Mucosa of stomach (tissue), 1 donor: ENCODE results near the gene HTRA3.

ENCODE experiments used
- H3K27me3 ChIP-seq: one replicate; pipeline ENCODE4 v1.7.0; 2013; ENCODE audit warnings: mild to moderate bottlenecking, low read length; ENCODE audit not compliant: control insufficient read depth, insufficient read depth
- H3K36me3 ChIP-seq: one replicate; pipeline ENCODE4 v1.7.0; 2013; ENCODE audit warnings: low read length; ENCODE audit not compliant: control insufficient read depth, insufficient read depth
- H3K4me1 ChIP-seq: one replicate; pipeline ENCODE4 v1.7.0; 2013; ENCODE audit warnings: mild to moderate bottlenecking, low read length; ENCODE audit not compliant: control insufficient read depth, insufficient read depth
- H3K4me3 ChIP-seq: one replicate; pipeline ENCODE4 v1.7.0; 2013; ENCODE audit warnings: low read length
- H3K9ac ChIP-seq: one replicate; pipeline ENCODE4 v1.7.0; 2013; ENCODE audit warnings: mild to moderate bottlenecking, low read length, moderate library complexity
- H3K9me3 ChIP-seq: one replicate; pipeline ENCODE4 v1.7.0; 2013; ENCODE audit warnings: mild to moderate bottlenecking, low read length, moderate library complexity; ENCODE audit not compliant: control insufficient read depth
- donor health status: Pancreatic carcinoma.

The HTRA3 gene

DNA sequence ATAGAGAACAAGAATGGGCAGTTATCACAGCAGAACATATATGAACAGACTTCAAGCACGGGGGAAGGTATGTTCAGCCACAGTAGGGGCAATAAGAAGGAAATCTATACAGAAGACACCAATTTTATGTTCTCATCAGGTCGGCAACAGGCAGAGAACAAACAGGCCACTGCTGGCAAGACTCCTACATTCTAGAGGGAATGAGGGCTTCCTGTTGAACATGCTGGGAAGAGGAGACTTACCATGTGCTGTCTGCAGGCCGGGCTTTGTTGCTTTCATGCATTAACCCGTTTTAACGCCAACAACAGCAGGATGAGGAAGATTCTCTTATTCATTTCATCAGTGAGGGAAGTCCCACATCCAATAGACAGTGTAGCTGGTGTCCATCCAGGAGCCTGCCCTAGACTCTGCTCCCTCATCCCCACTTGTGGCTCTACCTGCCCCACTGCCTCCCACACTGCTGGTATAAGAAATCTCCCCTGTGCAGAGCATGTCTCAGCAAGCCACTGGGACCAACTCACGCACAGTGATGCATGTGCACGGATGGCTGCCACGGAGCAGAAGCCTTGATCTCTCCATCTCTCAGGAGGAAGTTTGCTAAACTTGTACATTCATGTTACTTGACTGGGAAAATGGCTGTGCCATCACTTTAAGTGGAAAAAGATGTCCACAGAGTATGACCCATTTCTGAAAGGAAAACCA is 86.5 kb downstream of the HTRA3 start:
- Histone ChIP-seq H3K36me3 (no peaks in the 10 kb centered on the region), H3K4me1 (peaks cover 11% of the 10 kb centered on the region), H3K4me3 (no peak overlapping the region), H3K27me3 (peaks cover 7% of the 10 kb centered on the region), H3K9me3 (no peaks in the 10 kb centered on the region), H3K9ac (no peak overlapping the region)
